GM18867 (cell line): ENCODE data around the gene PPFIBP2.

Experiments
- ATAC-seq: cut with Tn5 transposase; IDR thresholded peaks from one replicate; pipeline ENCODE4 v1.9.1; 2021; ENCODE audit warnings: mild to moderate bottlenecking, moderate library complexity; ENCODE audit not compliant: unreplicated experiment

PPFIBP2 gene

DNA sequence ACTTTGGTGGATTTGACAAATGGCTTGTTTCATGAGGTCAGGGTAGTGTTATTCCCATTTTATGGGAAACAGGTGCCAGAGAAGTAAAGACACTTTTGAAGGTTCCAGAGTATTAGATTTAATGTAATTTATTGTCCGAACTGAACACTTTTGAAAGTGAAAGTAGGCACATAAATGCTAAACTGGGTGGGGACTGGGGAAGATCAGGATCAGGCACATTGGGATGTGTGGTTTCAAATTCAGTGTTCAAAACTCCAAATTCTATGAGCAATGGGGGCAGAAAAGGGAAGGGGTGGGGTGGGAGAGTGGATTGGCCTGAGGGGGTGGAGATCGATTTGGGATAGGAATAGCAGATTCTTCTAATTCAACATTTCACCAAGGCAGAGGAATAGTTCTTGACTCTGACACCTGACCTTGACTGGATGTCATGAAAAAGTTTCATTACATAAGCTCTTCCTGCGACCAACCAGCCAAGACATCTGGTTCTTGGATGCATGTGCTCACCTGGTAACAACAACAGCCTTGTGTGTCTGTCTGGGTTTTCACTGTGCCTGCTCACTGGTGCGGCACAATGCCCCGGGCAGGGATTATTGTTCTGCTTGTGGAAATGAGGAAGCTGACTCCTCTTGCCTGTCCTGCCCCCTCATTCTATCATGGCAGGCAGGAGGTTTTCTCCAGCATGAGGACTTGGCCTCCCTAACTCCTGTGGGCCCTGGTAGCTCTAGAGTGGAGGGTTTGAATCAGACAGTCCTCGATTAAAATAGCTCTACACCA, 10.8 kb downstream of the PPFIBP2 start:
- no peak for ATAC-seq

GRCh38 chr11:7525424-7525823, 11.6 kb downstream of the PPFIBP2 start:
- ATAC-seq, result no peak

DNA sequence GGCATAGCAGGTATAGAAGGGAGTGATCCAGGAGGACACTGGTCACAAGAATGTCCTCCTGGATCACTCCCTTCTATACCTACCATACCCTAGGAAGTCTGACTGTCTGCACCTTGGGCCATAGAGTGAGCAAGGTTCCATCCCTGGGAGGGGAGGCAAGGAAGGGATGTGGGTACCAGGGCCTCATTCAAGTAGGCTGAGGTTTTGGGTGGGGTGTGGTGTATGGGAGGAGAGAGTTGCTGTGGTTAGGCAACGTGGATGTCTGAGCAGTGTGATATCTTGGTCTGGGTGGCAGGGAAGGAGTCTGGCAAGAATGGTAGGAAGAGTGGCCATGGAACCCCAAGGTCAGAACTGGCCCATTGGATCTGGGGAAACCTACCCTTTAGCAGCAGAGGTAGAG, 13.2 kb downstream of the PPFIBP2 start:
- ATAC-seq, result no peak

DNA sequence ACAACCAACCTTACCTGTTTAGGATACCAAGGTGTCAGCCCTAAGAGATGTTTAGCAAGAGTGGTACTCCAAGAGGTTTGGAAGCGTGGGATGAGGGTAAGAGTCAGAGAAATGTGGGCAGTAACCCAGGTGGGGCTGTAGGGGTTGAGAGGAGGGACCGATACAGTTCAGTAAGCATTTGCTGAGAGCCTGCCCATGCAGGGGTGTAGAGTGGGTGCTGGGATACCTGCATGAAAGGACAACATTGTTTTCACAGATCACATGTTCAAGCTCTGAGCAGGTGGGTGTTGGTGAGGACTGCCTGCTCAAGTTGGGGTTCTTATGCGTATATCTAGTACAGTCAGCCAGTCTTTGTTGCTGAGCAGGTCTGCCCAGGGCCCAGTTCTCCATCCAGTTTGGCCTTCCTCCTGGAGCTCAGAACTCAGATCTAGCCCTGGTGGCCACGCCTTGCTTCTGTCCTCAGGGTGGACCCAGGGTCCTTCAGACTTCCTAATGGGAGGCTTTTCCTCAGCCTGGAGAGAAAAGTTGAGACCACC, 14.8 kb downstream of the PPFIBP2 start:
- ATAC-seq, result no peak

DNA sequence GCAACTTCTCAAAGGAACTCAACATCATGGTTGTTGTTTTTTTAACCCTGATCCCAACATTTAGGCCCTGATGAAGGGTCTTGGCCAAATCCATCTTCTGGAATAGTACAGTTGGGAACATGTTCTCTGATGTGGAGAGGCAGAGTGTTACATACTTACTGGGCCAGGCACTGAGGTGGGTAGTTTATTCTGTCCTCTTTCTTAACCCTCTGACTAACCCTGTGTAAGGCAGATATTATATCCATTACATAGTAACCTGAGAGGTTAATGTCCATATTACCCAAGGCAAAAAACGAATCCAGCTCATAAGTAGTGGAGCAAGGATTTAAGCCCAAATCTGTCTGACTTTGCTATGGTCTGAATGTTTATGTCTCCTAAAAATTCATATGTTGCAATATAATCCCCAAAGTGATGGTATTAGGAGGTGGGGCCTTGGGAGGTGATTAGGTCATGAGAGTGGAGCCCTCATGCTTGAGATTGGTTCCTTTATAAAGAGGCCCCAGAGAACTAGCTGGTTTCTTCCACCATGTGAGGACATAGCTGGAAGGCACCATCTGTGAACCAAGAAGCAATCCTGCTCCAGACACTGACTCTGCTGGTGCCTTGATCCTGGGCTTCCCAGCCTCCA, 16.3 kb downstream of the PPFIBP2 start:
- no peak for ATAC-seq

DNA sequence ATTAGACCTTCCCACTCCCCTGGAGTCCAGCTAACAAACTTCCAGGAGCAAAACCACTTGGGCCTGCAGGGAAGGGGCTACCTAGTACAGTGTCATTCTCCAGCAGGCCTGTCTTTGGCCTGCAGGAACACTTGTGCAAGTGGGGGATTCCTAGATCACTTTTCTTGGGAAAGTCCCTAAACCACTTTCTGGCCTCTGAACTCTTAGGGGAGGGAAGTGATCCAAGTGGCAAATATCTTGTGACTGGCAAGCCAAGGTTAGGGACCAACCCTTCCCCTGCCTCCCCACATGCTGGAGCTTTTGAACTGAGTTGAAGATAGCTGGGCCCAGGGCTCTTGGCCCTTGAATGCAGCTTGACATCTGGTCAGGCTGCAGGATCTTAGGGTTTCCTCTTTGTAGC, 17.2 kb downstream of the PPFIBP2 start:
- no peak for ATAC-seq

GRCh38 chr11:7532405-7533145, 18.8 kb downstream of the PPFIBP2 start:
- no peak for ATAC-seq

GRCh38 chr11:7533199-7534041, 19.6 kb downstream of the PPFIBP2 start:
- peak; percentile 39 for ATAC-seq

GRCh38 chr11:7534042-7534378, 20.2 kb downstream of the PPFIBP2 start:
- ATAC-seq, result peak; percentile 68

DNA sequence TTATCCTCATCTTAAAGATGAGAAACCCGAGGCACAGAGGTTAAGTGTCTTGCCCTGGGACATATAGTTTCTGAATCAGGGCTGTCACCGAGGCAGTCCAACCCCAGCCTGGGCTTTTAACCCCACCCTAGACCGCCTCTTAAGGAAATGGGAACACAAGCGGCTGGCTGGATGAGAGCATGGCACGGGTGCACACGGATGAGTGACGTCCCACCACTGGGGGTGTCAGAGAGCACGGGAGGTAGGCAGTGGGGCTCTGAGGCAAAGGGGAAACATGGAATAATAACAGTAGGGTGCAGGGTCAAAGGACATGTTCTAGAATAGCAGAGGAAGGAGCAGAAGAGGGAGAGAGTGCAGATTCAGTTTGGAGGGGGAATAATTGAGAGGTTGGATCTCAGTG, 22.3 kb downstream of the PPFIBP2 start:
- ATAC-seq, result no peak

GRCh38 chr11:7537265-7537664, 23.5 kb downstream of the PPFIBP2 start:
- no peak for ATAC-seq

DNA sequence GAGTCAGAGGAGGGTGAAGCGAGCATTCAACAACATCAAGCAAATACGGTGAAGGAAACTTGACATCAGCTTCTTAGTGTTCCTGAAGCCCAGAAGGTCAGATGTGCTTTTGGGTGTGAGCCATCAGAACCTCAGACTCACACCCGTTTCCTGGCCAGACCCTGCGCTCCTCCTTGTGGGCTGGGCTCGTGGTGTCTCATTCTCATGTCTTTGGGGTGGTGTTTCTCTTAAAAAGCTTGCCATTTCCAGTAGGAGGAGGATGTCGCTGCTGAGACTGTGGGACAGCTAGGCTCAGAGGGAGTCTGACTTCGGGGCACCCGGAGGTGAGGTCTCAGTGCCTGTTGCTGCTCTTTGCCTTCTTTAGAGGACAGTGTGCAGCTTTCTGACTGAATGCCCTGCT, 24.2 kb downstream of the PPFIBP2 start:
- ATAC-seq, result no peak

DNA sequence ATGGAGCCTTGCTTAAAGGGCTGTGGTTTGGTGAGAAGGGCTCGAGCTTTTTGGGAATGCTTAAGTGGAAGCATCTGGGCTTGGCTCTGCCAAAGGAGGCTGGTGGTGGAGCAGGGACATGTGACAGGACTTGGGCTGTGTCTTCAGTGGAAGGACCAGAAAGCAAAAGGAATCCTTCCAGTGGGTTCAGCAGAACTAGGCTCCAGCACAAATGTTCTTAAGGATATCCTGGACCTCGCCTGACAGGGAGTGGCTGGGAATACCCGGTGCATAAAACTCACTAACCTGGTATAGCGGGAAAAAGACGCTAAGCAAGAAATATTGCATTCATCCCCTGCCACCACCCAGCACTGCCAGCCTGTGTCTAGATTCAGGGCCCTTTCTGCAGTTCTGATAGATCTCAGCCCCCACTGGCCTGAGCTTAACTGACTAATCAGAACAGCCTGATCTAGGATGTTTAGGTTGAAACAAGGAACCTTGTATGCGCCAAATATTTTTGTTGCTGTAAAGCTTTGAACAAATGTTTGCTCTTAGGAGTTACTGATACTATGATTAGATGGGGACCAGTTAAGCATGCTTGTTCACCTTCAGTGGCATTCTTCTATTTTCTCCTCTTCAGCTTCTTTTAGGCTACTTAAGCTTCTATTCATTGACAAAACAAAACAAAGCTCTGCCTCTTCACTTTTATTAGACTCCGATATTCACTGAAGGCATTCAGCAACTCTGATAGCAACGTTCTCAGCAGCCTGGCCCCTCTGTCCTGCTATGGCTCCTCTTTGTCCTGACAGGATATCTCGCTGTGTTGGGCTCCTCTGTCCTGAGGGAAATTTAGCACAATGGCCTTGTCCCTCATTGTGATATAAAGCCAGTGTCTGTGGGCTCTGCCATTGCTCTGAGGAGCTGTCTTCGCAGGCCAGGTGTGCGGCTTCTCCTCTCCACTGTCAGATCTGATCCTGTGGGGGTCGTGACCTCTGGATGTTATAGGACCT, 25.0 kb downstream of the PPFIBP2 start:
- no peak for ATAC-seq

DNA sequence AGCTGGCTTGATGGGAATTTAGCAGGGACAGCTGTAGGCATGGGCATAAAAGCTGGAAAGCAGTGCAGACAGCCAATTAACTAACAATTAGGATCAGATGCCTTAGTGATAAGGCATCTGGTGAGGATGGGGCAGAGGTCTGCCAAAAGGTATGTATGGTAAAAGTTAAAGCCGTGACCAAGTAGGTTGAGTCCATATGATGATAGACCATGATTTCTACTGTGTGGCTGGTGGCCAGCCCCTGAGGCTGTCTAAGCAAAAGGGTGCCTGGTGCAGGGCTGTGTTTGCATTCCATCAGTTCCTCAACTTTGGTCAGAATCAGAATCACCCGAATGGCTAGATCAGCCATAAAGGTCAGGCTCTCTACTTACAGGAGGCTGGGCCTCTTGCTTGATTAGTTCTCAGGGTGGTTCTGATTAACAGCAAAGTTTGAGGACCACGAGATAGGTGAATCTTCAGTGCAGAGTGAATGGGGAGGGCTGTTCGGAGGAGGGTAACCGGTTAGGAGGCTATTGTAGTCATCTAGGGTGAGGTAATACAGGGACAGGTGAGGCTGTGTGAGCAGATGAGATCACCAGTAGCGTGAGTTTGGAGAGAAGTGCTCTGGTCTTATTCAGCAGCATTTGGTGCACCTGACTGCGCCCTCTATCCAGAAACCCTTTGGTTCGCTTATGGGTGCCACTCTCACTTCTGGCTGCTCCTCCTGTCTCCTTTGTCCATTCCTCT, 27.2 kb downstream of the PPFIBP2 start:
- no peak for ATAC-seq

GRCh38 chr11:7543302-7543701, 29.5 kb downstream of the PPFIBP2 start:
- no peak for ATAC-seq

DNA sequence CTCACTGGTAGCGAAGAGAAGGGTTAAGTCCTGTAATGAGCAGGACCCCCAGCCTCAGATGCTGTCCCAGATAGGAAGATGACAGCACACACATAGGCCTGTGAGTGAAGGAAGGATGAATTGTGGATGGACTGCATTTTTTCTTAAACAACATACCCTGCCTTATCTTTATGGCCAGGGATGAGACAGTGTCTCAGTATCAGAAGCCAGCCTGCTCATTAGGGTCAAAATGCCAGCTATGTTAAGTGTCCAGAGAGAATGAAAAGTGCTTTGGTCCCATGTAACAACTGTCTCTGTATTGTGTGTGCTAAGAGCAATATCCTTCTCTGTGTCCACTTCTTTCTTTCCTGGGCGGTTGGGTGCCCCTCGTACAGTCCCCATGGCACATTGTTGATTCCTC, 30.2 kb downstream of the PPFIBP2 start:
- ATAC-seq, result no peak

DNA sequence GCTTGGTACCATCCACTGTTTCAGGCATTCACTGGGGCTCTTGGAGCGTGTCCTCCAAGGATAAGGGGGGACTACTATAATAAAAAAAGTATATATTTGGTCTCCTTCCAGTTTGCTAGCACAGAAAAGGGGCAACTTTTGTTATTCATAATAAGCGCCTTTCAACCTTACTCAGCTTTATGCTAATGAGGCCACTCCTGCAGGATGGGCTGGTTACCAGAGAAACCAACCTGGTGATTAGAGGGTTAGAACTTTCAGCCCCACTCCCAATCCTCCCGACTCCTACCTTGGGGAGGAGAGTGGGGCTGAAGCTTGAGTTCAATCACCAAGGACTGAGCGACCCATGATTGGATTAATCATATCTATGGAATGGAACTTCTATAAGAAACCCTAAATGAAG, 31.8 kb downstream of the PPFIBP2 start:
- no peak for ATAC-seq

GRCh38 chr11:7546324-7546791, 32.6 kb downstream of the PPFIBP2 start:
- ATAC-seq, result no peak

DNA sequence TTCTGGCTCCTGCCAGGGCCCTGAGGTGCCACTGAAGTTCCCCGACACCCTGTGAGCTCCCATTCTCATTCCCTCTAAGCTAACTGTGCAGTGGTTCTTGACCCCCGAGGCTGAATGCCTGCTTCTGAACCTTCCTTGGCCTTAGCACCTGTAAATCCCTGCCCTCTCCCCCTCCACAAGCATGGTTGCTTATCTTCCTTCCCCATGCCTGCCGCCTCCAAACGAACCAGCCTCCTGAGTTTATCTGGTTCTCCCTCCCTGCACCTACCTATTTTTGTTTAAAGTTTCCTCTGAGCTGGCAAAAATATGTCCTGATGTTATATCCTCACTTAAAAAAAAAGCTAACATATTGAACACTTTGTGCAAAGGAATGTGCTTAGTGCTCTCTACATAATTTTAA, 33.9 kb downstream of the PPFIBP2 start:
- ATAC-seq, result no peak
